CD4-positive, alpha-beta memory T cell (primary cell): ENCODE results near the gene SEC62. TPM values are rescaled to one million over a fixed set of nuclear protein-coding genes. Genes with fewer than 3 reads are reported as not detected.

Source experiments
- CTCF ChIA-PET: fragments of 350-600 bp; sonication (Branson Sonifier 250); formaldehyde crosslinking; loops from one replicate; lab custom pipeline; 2021; ENCODE audit warnings: inconsistent platforms; ENCODE audit not compliant: partially characterized antibody; lab: Charles Lee
- POLR2A ChIA-PET: fragments of 350-600 bp; sonication (Branson Sonifier 250); formaldehyde crosslinking; loops from one replicate; lab custom pipeline; 2021; ENCODE audit not compliant: partially characterized antibody; lab: Charles Lee
- DNase-seq, 5 donors: peaks; one replicate each; pipeline versions ENCODE4 v3.0.0 to v3.0.0-alpha.2; 2020 to 2022; ENCODE audit warnings: mixed read lengths in 1 of 5
- H3K27ac ChIP-seq: one replicate; pipeline ENCODE4 v1.7.0; 2013; ENCODE audit warnings: low read depth, low read length
- H3K27me3 ChIP-seq: 2 replicates; pipeline ENCODE4 v1.7.0; 2013; ENCODE audit warnings: mild to moderate bottlenecking, low read length, moderate library complexity; ENCODE audit not compliant: insufficient read depth
- H3K36me3 ChIP-seq: 2 replicates; pipeline ENCODE4 v1.7.0; 2013; ENCODE audit warnings: mild to moderate bottlenecking, low read length, moderate library complexity; ENCODE audit not compliant: insufficient read depth
- H3K4me1 ChIP-seq: 2 replicates; pipeline ENCODE4 v1.7.0; 2013; ENCODE audit warnings: mild to moderate bottlenecking, low read length, moderate library complexity; ENCODE audit not compliant: insufficient read depth
- H3K4me3 ChIP-seq, 2 donors: one replicate each; pipeline ENCODE4 v1.7.0; 2013; ENCODE audit warnings: low read length in 2 of 2, mild to moderate bottlenecking in 1 of 2
- H3K9me3 ChIP-seq, 2 donors: one replicate each; pipeline ENCODE4 v1.7.0; 2013; ENCODE audit warnings: low read length in 2 of 2, control low read depth in 1 of 2; ENCODE audit not compliant: control insufficient read depth in 1 of 2
- H3K27ac Mint-ChIP-seq, 7 donors: one replicate each; pipeline ENCODE4 v1.8.0; 2020 to 2021; ENCODE audit warnings: mixed read lengths in 7 of 7, mild to moderate bottlenecking in 6 of 7, inconsistent platforms in 3 of 7, moderate library complexity in 3 of 7
- H3K27me3 Mint-ChIP-seq, 2 donors: one replicate each; pipeline ENCODE4 v1.8.0; 2020 to 2021; ENCODE audit warnings: mixed read lengths in 2 of 2
- H3K36me3 Mint-ChIP-seq, 2 donors: one replicate each; pipeline ENCODE4 v1.8.0; 2020 to 2021; ENCODE audit warnings: mixed read lengths in 2 of 2, inconsistent platforms in 1 of 2, mild to moderate bottlenecking in 1 of 2
- H3K4me1 Mint-ChIP-seq, 4 donors: one replicate each; pipeline ENCODE4 v1.8.0; 2020 to 2021; ENCODE audit warnings: mixed read lengths in 4 of 4, mild to moderate bottlenecking in 1 of 4
- H3K4me3 Mint-ChIP-seq, 8 donors: one replicate each; pipeline ENCODE4 v1.8.0; 2020 to 2021; ENCODE audit warnings: mixed read lengths in 8 of 8, mild to moderate bottlenecking in 7 of 8, moderate library complexity in 6 of 8, inconsistent platforms in 3 of 8
- H3K9me3 Mint-ChIP-seq, 8 donors: one replicate each; pipeline ENCODE4 v1.8.0; 2020 to 2021; ENCODE audit warnings: mixed read lengths in 8 of 8, mild to moderate bottlenecking in 5 of 8, inconsistent platforms in 3 of 8, moderate library complexity in 1 of 8
- intact Hi-C: fragments of 100-400 bp; cut with micrococcal nuclease; formaldehyde crosslinking; loops from one replicate; pipeline ENCODE4 v1.15.1; 2023
- polyA plus RNA-seq, 2 donors: library from polyadenylated mRNA; unstranded; fragments of 300-500 nt; fragmentation: Illumina TruSeq; gene quantifications; one replicate each; pipeline ENCODE4 v1.2.3, GENCODE V29; 2021
- total RNA-seq, 2 experiments: library from RNA; stranded (reverse); gene quantifications; one replicate each; pipeline ENCODE4 v1.2.3, GENCODE V29; 2021

The SEC62 gene
- total and polyA plus RNA-seq, 4 experiments from 2014 or later, result 127 to 180 (median 144) TPM

DNA sequence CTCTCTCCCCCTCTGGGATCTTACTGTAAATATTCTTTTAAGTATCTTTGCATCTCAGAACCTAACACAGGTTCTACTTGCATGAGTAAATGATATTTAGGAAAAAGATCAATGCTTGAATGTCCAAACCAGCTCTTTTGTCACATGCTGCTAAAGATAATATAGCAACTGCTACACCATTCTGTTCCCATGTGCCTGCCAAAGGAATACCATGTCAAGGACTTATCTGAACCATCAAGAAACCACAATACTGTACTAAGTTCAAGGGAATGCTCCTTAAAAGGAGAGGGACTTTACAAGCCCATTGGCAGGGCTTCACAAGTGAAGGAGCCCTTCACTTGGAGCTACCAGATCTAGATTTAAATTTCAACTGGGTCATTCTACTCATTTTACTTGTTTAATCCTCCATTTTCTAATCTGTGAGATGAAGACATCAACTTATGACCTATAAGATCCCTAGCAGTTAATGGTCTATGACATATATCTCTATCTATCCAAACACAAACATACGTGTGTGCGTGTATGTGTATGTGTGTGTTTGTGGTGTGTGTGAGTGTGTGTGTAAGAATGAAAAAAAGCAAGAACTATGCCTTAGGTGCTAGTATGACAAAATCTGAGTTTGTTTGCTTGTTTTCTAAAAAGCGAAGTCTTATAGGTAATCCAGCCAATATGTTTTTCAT is 13.0 kb upstream of the SEC62 start:
- H3K27ac ChIP-seq, result no peak overlapping the region
- ChIA-PET CTCF (no interaction called here), POLR2A (interaction anchor here (1.7 kb wide), 1 partner anchor 13 kb away, joined by 5 read pairs; the partner anchor contains the start of gene SEC62)
- H3K36me3 ChIP-seq, result no peaks in the 10 kb centered on the region
- H3K4me1 Mint-ChIP-seq, result peaks cover 0 to 3% (median 0%) of the 10 kb centered on the region in 4 donors
- DNase-seq, result no peak
- H3K9me3 ChIP-seq, result no peaks in the 10 kb centered on the region
- H3K27me3 ChIP-seq, result no peaks in the 10 kb centered on the region
- no peak overlapping the region for H3K27ac Mint-ChIP-seq
- peaks cover 9 to 13% of the 10 kb centered on the region in 2 donors for H3K27me3 Mint-ChIP-seq
- intact Hi-C loops, result no loop called here
- H3K4me3 Mint-ChIP-seq, result no peak overlapping the region
- H3K4me1 ChIP-seq, result no peaks in the 10 kb centered on the region
- H3K36me3 Mint-ChIP-seq, result peaks cover 0 to 5% of the 10 kb centered on the region in 2 donors
- H3K9me3 Mint-ChIP-seq, result peaks cover 0 to 2% (median 0%) of the 10 kb centered on the region in 8 donors
- H3K4me3 ChIP-seq, result no peak overlapping the region

DNA sequence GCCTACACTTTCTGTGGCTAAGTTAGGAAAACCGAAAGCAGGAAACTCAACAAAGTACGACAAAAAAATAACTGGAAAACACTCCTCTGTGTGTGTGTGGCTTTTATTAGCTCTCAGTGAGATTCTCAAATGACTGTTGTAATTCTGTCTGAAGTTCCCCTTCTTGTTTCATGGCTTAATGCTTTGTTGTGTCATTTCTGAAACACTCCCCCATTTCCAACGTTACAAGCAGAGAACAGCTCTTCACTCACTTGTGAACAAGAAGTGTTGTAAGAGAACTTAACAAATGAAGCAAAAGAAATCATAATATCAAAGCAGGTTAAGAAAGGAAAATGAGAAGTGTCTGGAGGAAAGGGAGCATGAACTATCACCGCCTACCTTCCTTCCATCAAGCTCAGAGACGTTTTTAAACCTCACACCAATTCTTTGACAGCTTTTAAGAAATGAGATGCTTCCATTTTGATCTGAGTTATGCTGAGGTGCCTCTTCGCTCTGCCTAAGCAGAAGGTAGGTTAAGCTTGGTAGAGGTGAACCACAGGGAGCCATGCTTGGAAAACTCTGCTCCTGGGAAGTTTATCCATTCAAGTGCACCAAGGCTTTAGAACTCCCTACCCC is 12.4 kb upstream of the SEC62 start:
- Histone ChIP-seq H3K4me3 (no peak overlapping the region), H3K27me3 (no peaks in the 10 kb centered on the region), H3K36me3 (no peaks in the 10 kb centered on the region), H3K27ac (no peak overlapping the region), H3K4me1 (no peaks in the 10 kb centered on the region), H3K9me3 (no peaks in the 10 kb centered on the region)
- Mint-ChIP-seq H3K27me3 (peaks cover 9 to 16% of the 10 kb centered on the region in 2 donors), H3K27ac (no peak overlapping the region), H3K36me3 (peaks cover 0 to 5% of the 10 kb centered on the region in 2 donors), H3K9me3 (peaks cover 0 to 2% (median 0%) of the 10 kb centered on the region in 8 donors), H3K4me1 (peaks cover 0 to 3% (median 0%) of the 10 kb centered on the region in 4 donors), H3K4me3 (no peak overlapping the region)
- intact Hi-C loops, result no loop called here
- no peak for DNase-seq
- POLR2A ChIA-PET, result interaction anchor here (1.7 kb wide), 1 partner anchor 13 kb away, joined by 5 read pairs; the partner anchor contains the start of gene SEC62
- CTCF ChIA-PET, result no interaction called here

DNA sequence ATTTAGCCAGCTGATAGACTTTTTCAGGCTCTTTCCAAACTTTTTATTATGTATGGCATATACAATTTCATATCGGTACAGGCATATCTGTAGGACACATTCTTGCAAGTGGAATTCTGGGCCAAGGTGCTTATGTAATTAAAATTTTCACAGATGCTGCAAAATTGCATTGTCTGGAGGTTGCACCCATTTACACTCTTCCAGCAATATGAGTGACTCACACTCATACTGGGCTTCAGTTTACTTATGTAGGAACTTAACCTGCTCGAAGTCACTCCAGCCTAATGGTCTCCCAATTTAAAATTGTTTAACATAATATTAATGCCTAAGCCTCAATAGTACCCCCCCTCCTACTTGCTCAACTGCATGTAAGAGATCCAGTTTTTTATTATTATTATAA is 11.2 kb upstream of the SEC62 start:
- no peak for DNase-seq
- H3K4me3 ChIP-seq, result no peak overlapping the region
- CTCF ChIA-PET, result no interaction called here
- no peak overlapping the region for H3K4me3 Mint-ChIP-seq
- no peaks in the 10 kb centered on the region for H3K4me1 ChIP-seq
- H3K27ac ChIP-seq, result no peak overlapping the region
- no peak overlapping the region for H3K27ac Mint-ChIP-seq
- H3K4me1 Mint-ChIP-seq, result peaks cover 0 to 5% (median 0%) of the 10 kb centered on the region in 4 donors
- H3K27me3 ChIP-seq, result no peaks in the 10 kb centered on the region
- intact Hi-C loops, result no loop called here
- H3K27me3 Mint-ChIP-seq, result peaks cover 9 to 18% of the 10 kb centered on the region in 2 donors
- no peaks in the 10 kb centered on the region for H3K9me3 ChIP-seq
- H3K36me3 Mint-ChIP-seq, result peaks cover 0 to 5% of the 10 kb centered on the region in 2 donors
- H3K9me3 Mint-ChIP-seq, result peaks cover 0 to 2% (median 0%) of the 10 kb centered on the region in 8 donors
- no peaks in the 10 kb centered on the region for H3K36me3 ChIP-seq
- POLR2A ChIA-PET, result no interaction called here

DNA sequence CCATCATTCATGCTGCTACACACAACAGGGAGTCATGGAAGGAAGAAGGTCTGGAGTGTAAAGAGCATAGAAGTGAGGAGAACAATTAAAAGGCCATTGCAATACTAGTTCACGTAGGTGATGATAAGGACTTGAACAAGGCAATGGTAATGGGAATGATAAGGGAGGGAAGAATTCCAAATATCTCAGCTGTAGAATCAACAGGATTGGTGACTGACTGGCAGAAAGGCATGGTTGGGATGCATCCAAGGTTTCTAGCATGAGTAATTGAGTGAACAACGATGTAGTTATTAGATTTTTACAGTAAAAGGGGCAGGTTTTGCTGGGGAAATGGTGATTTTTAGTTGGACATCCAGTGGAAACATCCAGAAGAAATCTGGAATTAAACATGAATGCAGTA is 2.4 kb upstream of the SEC62 start:
- Mint-ChIP-seq H3K27ac (peak overlapping the region in 5 of 7 donors; percentile 33 to 100 (median 82)), H3K27me3 (peaks cover 0 to 3% of the 10 kb centered on the region in 2 donors), H3K4me1 (peaks cover 34 to 58% (median 50%) of the 10 kb centered on the region in 4 donors), H3K36me3 (peaks cover 0 to 16% of the 10 kb centered on the region in 2 donors), H3K9me3 (peaks cover 0 to 4% (median 0%) of the 10 kb centered on the region in 8 donors), H3K4me3 (peak overlapping the region in 4 of 8 donors; percentile 9 to 53 (median 28))
- Histone ChIP-seq H3K27me3 (no peaks in the 10 kb centered on the region), H3K4me3 (no peak overlapping the region), H3K9me3 (no peaks in the 10 kb centered on the region), H3K27ac (no peak overlapping the region), H3K4me1 (peaks cover 32% of the 10 kb centered on the region), H3K36me3 (no peaks in the 10 kb centered on the region)
- DNase-seq, result no peak
- intact Hi-C loops, result loop anchor here (10.0 kb wide), 1 partner anchor 911 kb away; the partner anchor contains the start of gene RPL22L1
- ChIA-PET POLR2A (no interaction called here), CTCF (interaction anchor here (1.0 kb wide), 1 partner anchor 102 kb away, joined by 3 read pairs; no protein-coding TSS in a partner anchor)

DNA sequence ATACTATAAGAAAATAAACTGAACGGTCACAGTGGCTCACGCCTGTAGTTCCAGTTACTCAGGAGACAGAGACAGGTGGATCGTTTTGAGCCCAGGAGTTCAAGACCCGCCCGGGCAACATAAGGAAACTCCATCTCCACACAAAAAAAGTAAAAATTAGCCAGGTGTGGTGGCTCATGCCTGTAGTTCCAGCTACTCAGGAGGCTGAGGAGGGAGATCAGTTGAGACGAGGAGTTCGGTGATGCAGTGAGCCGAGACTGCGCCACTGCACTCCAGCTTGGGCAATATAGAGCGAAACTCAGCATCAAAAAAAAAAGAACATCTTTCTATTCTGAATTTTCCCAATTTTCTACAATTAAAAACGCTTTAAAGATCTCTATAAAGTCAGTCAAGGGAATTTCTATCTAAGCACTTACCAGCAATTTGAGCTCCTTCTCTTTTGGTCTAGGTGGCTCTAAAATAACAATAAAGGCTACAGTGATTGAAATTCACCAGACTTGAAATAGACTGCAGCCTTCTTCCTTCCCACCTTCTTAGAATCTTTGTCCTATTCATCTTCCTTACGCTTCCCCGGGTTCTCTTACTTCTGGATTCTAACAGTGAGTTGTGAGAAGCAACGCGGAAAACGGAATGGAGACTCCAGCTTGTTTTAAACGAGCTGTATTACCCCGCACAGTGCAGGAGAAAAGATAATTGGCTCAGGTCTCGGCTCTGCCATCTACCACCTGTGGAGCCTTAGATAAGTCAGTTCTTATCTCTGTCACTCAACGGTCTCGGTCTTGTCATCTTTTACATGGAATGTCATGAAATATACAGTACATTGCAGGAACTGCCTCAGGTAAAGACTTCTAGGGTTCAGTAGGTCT is 812 bp upstream of the SEC62 start:
- POLR2A ChIA-PET, result interaction anchor here (0.7 to 3.5 kb wide), 24 partner anchors 12 to 1494 kb away, joined by 3 to 60 read pairs (median 6); partner anchors contain the start of genes LRRC34, LRRIQ4, MYNN and PHC3

More for the DNA sequence above, 812 bp upstream of the SEC62 start:
- peaks cover 47% of the 10 kb centered on the region for H3K4me1 ChIP-seq
- H3K36me3 ChIP-seq, result no peaks in the 10 kb centered on the region
- H3K27ac ChIP-seq, result peak overlapping the region; percentile 95
- H3K27me3 ChIP-seq, result no peaks in the 10 kb centered on the region
- H3K9me3 ChIP-seq, result no peaks in the 10 kb centered on the region
- intact Hi-C loops, result loop anchor here (1.0 to 10.0 kb wide), 10 partner anchors 73 to 943 kb away; partner anchors contain the start of genes EIF5A2, MYNN, PHC3 and PRKCI
- Mint-ChIP-seq H3K36me3 (peaks cover 0 to 19% of the 10 kb centered on the region in 2 donors), H3K27ac (peak overlapping the region; percentile 98 to 100 (median 99)), H3K4me3 (peak overlapping the region; percentile 90 to 100 (median 96)), H3K27me3 (no peaks in the 10 kb centered on the region), H3K9me3 (peaks cover 0 to 4% (median 0%) of the 10 kb centered on the region in 8 donors), H3K4me1 (peaks cover 47 to 69% (median 60%) of the 10 kb centered on the region in 4 donors)
- DNase-seq, result peak in 1 of 5 donors; percentile 5
- CTCF ChIA-PET, result interaction anchor here (0.7 to 2.4 kb wide), 10 partner anchors 22 to 446 kb away, joined by 3 to 12 read pairs (median 3); no protein-coding TSS in a partner anchor
- H3K4me3 ChIP-seq, result peak overlapping the region; percentile 83 to 97
